SK-N-SH treated with all-trans-retinoic acid at 6 μM for 48 hours (cell line): ENCODE data around the gene MRFAP1L1.

Source experiments
- ATAC-seq: fragments of 200-7000 bp; cut with Tn5 transposase; 3 replicates; pipeline ENCODE4 v1.9.1; 2020; ENCODE audit warnings: mild to moderate bottlenecking, moderate library complexity
- ARNTL ChIP-seq: fragments of 450-650 bp; formaldehyde crosslinking; IDR thresholded peaks from 2 replicates; pipeline ENCODE4 v1.5.0; 2020; ENCODE audit warnings: low read depth, mild to moderate bottlenecking, moderate library complexity, borderline replicate concordance
- BACH2 ChIP-seq: fragments of 250-450 bp; sonication (Bioruptor Pico); IDR thresholded peaks from 2 replicates; pipeline ENCODE4 v1.9.0; 2021; ENCODE audit warnings: mild to moderate bottlenecking, borderline replicate concordance
- CSDC2 ChIP-seq: fragments of 250-450 bp; sonication (Bioruptor Pico); IDR thresholded peaks from 2 replicates; pipeline ENCODE4 v1.5.0; 2020; ENCODE audit warnings: mild to moderate bottlenecking, moderate library complexity
- ESRRG ChIP-seq: fragments of 250-450 bp; sonication (Bioruptor Pico); IDR thresholded peaks from 2 replicates; pipeline ENCODE4 v1.6.1; 2021; ENCODE audit warnings: mild to moderate bottlenecking
- GLIS3 ChIP-seq: fragments of 250-450 bp; sonication (Bioruptor Pico); IDR thresholded peaks from 2 replicates; pipeline ENCODE4 v1.5.0; 2020; ENCODE audit warnings: mild to moderate bottlenecking, moderate library complexity
- ISL1 ChIP-seq: fragments of 250-450 bp; sonication (Bioruptor Pico); IDR thresholded peaks from 2 replicates; pipeline ENCODE4 v2.1.2; 2022; ENCODE audit warnings: mild to moderate bottlenecking, moderate library complexity
- OSR1 ChIP-seq: fragments of 250-450 bp; sonication (Bioruptor Pico); IDR thresholded peaks from 2 replicates; pipeline ENCODE4 v1.8.0; 2022; ENCODE audit warnings: moderate library complexity, mild to moderate bottlenecking, inconsistent platforms
- PPARA ChIP-seq: fragments of 250-450 bp; sonication (Bioruptor Pico); IDR thresholded peaks from 2 replicates; pipeline ENCODE4 v1.5.0; 2020; ENCODE audit warnings: mild to moderate bottlenecking, borderline replicate concordance
- RARB ChIP-seq: fragments of 250-450 bp; sonication (Bioruptor Pico); IDR thresholded peaks from 2 replicates; pipeline ENCODE4 v1.8.0; 2021; ENCODE audit warnings: mild to moderate bottlenecking, moderate library complexity
- SNAI2 ChIP-seq: fragments of 250-450 bp; sonication (Bioruptor Pico); IDR thresholded peaks from 2 replicates; pipeline ENCODE4 v1.5.0; 2020; ENCODE audit warnings: mild to moderate bottlenecking, moderate library complexity
- TCF4 ChIP-seq: fragments of 250-450 bp; sonication (Bioruptor Pico); IDR thresholded peaks from 2 replicates; pipeline ENCODE4 v1.8.0; 2021; ENCODE audit warnings: mild to moderate bottlenecking, moderate library complexity, borderline replicate concordance
- TOX ChIP-seq: fragments of 250-450 bp; sonication (Bioruptor Pico); IDR thresholded peaks from 2 replicates; pipeline ENCODE4 v1.8.0; 2021; ENCODE audit warnings: mild to moderate bottlenecking, moderate library complexity, borderline replicate concordance
- ZC3H10 ChIP-seq: fragments of 250-450 bp; sonication (Bioruptor Pico); IDR thresholded peaks from 2 replicates; pipeline ENCODE4 v1.5.1; 2021; ENCODE audit warnings: mild to moderate bottlenecking, moderate library complexity
- ZFP3 ChIP-seq: fragments of 250-450 bp; sonication (Bioruptor Pico); IDR thresholded peaks from 2 replicates; pipeline ENCODE4 v1.5.0; 2020; ENCODE audit warnings: mild to moderate bottlenecking, moderate library complexity
- ZFP30 ChIP-seq: fragments of 450-650 bp; formaldehyde crosslinking; IDR thresholded peaks from 2 replicates; pipeline ENCODE4 v1.5.0; 2022; ENCODE audit warnings: mild to moderate bottlenecking, moderate library complexity
- ZNF565 ChIP-seq: fragments of 450-650 bp; formaldehyde crosslinking; conservative IDR thresholded peaks from 2 replicates; pipeline ENCODE4 v1.5.0; 2020; ENCODE audit warnings: low read depth, mild to moderate bottlenecking, moderate library complexity
- ZNF70 ChIP-seq: fragments of 450-650 bp; formaldehyde crosslinking; IDR thresholded peaks from 2 replicates; pipeline ENCODE4 v1.5.0; 2020; ENCODE audit warnings: mild to moderate bottlenecking, moderate library complexity
- ZNF8 ChIP-seq: fragments of 450-650 bp; formaldehyde crosslinking; IDR thresholded peaks from 2 replicates; pipeline ENCODE4 v1.5.0; 2020; ENCODE audit warnings: mild to moderate bottlenecking, moderate library complexity
- TF ChIP-seq, protein P1 (sequence below): fragments of 250-450 bp; sonication (Bioruptor Pico); IDR thresholded peaks from 2 replicates; pipeline ENCODE4 v1.8.0; 2020; ENCODE audit warnings: mild to moderate bottlenecking, moderate library complexity, borderline replicate concordance
- TF ChIP-seq, protein P2 (sequence below): fragments of 250-450 bp; sonication (Bioruptor Pico); IDR thresholded peaks from 2 replicates; pipeline ENCODE4 v1.5.1; 2021; ENCODE audit warnings: mild to moderate bottlenecking, moderate library complexity
- TF ChIP-seq, protein P3 (sequence below): fragments of 250-450 bp; sonication (Bioruptor Pico); IDR thresholded peaks from 2 replicates; pipeline ENCODE4 v1.5.0; 2020; ENCODE audit warnings: mild to moderate bottlenecking, moderate library complexity
- TF ChIP-seq, protein P4 (sequence below): fragments of 250-450 bp; sonication (Bioruptor Pico); IDR thresholded peaks from 2 replicates; pipeline ENCODE4 v1.5.1; 2020; ENCODE audit warnings: low read depth, mild to moderate bottlenecking, moderate library complexity

Gene MRFAP1L1

DNA sequence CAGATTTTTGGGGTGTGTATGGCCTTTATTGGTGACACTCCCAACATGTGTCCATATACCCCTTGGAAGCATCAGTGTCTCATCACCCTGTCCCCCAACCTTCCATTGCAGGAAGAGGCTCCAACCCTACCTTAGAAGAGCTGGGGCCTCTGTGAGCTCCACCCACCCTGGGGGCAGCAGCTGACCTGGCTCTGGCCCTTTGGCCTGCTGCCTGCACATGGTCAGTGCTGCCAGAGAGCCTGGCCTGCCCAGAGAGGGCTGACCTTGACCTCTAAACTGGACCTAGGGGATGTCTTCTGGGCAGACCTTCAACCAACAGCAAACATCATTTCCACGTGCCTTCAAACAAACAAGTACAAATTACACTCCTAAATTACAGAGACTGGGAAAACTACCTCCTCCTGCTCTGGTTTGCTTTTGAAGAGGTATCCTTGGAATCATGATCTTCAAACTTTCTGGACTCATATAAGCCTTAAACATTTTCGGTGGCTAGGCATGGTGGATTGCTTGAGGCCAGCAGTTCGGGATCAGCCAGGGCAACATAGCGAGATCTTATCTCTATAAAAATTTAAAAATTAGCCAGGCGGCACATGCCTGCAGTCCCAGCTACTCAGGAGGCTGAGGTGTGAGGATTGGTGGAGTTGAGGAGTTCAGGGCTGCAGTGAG lies 45.6 kb upstream of the MRFAP1L1 start (continued):
- TF ChIP-seq ZNF8 (CRISPR knock-in tag) (no peak), TCF4 (CRISPR knock-in tag) (no peak), OSR1 (CRISPR knock-in tag) (no peak), ZC3H10 (CRISPR knock-in tag) (no peak), PPARA (CRISPR knock-in tag) (no peak), ARNTL (CRISPR knock-in tag) (no peak), ZNF70 (CRISPR knock-in tag) (no peak)

DNA sequence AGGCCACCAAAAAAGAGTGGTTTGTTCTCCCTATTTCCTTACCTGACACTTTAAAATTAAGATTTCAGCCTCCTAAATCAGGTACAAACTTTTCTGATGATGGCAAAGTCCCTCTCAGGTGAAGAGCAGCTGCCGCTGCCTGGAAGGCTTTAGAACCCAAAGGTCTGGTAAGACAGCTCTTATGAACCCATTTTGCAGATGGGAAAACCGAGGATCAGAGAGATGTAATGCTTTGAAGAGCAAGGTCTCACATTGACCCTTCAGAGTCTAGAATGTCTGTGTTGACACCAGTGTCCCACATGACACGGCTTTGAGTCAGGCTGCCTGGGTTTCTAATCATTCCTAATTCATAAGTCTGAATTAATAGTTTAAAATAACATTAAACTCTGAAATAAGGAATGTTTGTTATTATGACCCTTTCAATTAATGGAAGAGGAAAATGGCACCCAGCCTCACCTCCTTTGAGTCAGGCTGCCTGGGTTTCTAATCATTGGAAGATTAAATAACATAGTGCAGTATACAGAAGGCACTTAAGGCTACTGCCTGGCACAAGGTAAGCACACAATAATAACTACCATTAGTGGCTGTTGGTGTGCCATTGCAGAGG lies 44.9 kb upstream of the MRFAP1L1 start:
- no peak for ATAC-seq
- TF ChIP-seq ZNF70 (CRISPR knock-in tag) = no peak
- TF ChIP-seq ISL1 (CRISPR knock-in tag) = no peak
- no peak for TF ChIP-seq RARB (CRISPR knock-in tag)
- TF ChIP-seq ARNTL (CRISPR knock-in tag) = no peak
- TF ChIP-seq ESRRG (CRISPR knock-in tag) = no peak
- TF ChIP-seq, protein P1, sequence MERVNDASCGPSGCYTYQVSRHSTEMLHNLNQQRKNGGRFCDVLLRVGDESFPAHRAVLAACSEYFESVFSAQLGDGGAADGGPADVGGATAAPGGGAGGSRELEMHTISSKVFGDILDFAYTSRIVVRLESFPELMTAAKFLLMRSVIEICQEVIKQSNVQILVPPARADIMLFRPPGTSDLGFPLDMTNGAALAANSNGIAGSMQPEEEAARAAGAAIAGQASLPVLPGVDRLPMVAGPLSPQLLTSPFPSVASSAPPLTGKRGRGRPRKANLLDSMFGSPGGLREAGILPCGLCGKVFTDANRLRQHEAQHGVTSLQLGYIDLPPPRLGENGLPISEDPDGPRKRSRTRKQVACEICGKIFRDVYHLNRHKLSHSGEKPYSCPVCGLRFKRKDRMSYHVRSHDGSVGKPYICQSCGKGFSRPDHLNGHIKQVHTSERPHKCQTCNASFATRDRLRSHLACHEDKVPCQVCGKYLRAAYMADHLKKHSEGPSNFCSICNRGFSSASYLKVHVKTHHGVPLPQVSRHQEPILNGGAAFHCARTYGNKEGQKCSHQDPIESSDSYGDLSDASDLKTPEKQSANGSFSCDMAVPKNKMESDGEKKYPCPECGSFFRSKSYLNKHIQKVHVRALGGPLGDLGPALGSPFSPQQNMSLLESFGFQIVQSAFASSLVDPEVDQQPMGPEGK = no peak

DNA sequence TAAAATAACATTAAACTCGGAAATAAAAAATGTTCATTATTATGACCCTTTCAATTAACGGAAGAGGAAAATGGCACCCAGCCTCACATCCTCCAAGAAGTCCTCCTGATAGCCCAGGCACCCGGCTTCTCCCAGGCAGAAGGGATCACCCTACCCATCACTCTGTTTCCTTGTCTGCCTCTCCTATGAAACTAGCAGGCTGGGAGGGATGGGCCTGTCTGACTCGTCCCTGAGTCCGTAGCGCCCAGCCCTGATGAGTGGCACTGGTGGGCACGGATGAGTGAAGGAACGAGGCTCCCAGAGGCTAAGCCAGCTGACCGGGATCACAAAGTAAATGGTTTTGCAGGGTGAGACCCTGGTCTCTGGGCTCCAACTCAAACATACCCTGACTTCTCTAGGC lies 44.2 kb upstream of the MRFAP1L1 start:
- TF ChIP-seq BACH2 (CRISPR knock-in tag) (no peak), RARB (CRISPR knock-in tag) (no peak), GLIS3 (no peak), CSDC2 (CRISPR knock-in tag) (no peak), ZFP3 (CRISPR knock-in tag) (no peak), ESRRG (CRISPR knock-in tag) (no peak), ZFP30 (CRISPR knock-in tag) (no peak), TCF4 (CRISPR knock-in tag) (no peak), ZNF565 (CRISPR knock-in tag) (no peak), TOX (CRISPR knock-in tag) (no peak), OSR1 (CRISPR knock-in tag) (no peak), ZNF70 (CRISPR knock-in tag) (no peak), ISL1 (CRISPR knock-in tag) (no peak), SNAI2 (no peak), PPARA (CRISPR knock-in tag) (no peak)
- TF ChIP-seq, protein P2, sequence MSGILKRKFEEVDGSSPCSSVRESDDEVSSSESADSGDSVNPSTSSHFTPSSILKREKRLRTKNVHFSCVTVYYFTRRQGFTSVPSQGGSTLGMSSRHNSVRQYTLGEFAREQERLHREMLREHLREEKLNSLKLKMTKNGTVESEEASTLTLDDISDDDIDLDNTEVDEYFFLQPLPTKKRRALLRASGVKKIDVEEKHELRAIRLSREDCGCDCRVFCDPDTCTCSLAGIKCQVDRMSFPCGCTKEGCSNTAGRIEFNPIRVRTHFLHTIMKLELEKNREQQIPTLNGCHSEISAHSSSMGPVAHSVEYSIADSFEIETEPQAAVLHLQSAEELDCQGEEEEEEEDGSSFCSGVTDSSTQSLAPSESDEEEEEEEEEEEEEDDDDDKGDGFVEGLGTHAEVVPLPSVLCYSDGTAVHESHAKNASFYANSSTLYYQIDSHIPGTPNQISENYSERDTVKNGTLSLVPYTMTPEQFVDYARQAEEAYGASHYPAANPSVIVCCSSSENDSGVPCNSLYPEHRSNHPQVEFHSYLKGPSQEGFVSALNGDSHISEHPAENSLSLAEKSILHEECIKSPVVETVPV (CRISPR knock-in tag) = no peak
- TF ChIP-seq, protein P3, sequence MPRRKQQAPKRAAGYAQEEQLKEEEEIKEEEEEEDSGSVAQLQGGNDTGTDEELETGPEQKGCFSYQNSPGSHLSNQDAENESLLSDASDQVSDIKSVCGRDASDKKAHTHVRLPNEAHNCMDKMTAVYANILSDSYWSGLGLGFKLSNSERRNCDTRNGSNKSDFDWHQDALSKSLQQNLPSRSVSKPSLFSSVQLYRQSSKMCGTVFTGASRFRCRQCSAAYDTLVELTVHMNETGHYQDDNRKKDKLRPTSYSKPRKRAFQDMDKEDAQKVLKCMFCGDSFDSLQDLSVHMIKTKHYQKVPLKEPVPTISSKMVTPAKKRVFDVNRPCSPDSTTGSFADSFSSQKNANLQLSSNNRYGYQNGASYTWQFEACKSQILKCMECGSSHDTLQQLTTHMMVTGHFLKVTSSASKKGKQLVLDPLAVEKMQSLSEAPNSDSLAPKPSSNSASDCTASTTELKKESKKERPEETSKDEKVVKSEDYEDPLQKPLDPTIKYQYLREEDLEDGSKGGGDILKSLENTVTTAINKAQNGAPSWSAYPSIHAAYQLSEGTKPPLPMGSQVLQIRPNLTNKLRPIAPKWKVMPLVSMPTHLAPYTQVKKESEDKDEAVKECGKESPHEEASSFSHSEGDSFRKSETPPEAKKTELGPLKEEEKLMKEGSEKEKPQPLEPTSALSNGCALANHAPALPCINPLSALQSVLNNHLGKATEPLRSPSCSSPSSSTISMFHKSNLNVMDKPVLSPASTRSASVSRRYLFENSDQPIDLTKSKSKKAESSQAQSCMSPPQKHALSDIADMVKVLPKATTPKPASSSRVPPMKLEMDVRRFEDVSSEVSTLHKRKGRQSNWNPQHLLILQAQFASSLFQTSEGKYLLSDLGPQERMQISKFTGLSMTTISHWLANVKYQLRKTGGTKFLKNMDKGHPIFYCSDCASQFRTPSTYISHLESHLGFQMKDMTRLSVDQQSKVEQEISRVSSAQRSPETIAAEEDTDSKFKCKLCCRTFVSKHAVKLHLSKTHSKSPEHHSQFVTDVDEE (CRISPR knock-in tag) = no peak
- TF ChIP-seq, protein P4, sequence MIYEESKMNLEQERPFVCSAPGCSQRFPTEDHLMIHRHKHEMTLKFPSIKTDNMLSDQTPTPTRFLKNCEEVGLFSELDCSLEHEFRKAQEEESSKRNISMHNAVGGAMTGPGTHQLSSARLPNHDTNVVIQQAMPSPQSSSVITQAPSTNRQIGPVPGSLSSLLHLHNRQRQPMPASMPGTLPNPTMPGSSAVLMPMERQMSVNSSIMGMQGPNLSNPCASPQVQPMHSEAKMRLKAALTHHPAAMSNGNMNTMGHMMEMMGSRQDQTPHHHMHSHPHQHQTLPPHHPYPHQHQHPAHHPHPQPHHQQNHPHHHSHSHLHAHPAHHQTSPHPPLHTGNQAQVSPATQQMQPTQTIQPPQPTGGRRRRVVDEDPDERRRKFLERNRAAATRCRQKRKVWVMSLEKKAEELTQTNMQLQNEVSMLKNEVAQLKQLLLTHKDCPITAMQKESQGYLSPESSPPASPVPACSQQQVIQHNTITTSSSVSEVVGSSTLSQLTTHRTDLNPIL = no peak
- TF ChIP-seq, protein P1 = no peak
- ATAC-seq = no peak
